Adipocyte (in vitro differentiated cells): ENCODE results near the gene RANBP17.

Experiments
- DNase-seq: peaks from one replicate; pipeline ENCODE4 v3.0.0-alpha.2; 2015; ENCODE audit warnings: low read depth
- H3K27me3 ChIP-seq: replicated peaks from 2 replicates; pipeline ENCODE4 v1.7.0; 2013; ENCODE audit warnings: mild to moderate bottlenecking, low read length, moderate library complexity; ENCODE audit not compliant: control insufficient read depth, insufficient read depth
- H3K36me3 ChIP-seq: 2 replicates; pipeline ENCODE4 v1.7.0; 2013; ENCODE audit warnings: low read length, mild to moderate bottlenecking, moderate library complexity; ENCODE audit not compliant: control insufficient read depth, insufficient read depth, severe bottlenecking
- H3K4me1 ChIP-seq: 2 replicates; pipeline ENCODE4 v1.7.0; 2013; ENCODE audit warnings: mild to moderate bottlenecking, low read length, moderate library complexity; ENCODE audit not compliant: control insufficient read depth, insufficient read depth
- H3K4me3 ChIP-seq: 2 replicates; pipeline ENCODE4 v1.7.0; 2013; ENCODE audit warnings: mild to moderate bottlenecking, low read length, moderate library complexity
- H3K9ac ChIP-seq: 2 replicates; pipeline ENCODE4 v1.7.0; 2013; ENCODE audit warnings: mild to moderate bottlenecking, low read length, moderate library complexity
- H3K9me3 ChIP-seq: 2 replicates; pipeline ENCODE4 v1.7.0; 2013; ENCODE audit warnings: mild to moderate bottlenecking, low read length, moderate library complexity; ENCODE audit not compliant: control insufficient read depth

Gene RANBP17

GRCh38 chr5:170844651-170845050 is 17.2 kb upstream of the RANBP17 start:
- Histone ChIP-seq H3K36me3 (no peaks in the 10 kb centered on the region), H3K27me3 (no peaks in the 10 kb centered on the region), H3K4me1 (no peaks in the 10 kb centered on the region), H3K4me3 (no peak overlapping the region), H3K9me3 (no peaks in the 10 kb centered on the region), H3K9ac (no peak overlapping the region)
- no peak for DNase-seq

DNA sequence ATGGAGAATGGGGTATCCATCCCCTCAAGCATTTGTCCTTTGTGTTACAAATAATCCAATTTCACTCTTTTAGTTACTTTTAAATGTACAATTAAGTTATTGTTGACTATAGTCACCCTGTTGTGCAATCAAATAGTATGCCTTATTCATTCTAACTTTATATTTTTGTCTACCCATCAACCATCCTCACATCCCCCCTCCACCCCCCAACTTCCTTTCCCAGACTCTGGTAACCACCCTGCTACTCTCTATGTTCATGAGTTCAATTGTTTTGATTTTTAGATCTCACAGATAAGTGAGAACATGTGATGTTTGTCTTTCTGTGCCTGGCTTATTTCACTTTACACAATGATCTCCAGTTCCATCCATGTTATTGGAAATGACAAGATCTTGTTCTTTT is 15.4 kb upstream of the RANBP17 start:
- Histone ChIP-seq H3K9ac (no peak overlapping the region), H3K36me3 (no peaks in the 10 kb centered on the region), H3K9me3 (no peaks in the 10 kb centered on the region), H3K4me3 (no peak overlapping the region), H3K27me3 (no peaks in the 10 kb centered on the region), H3K4me1 (no peaks in the 10 kb centered on the region)
- DNase-seq: peak; percentile 34

GRCh38 chr5:170846846-170847245 is 15.0 kb upstream of the RANBP17 start:
- no peaks in the 10 kb centered on the region for H3K27me3 ChIP-seq
- no peaks in the 10 kb centered on the region for H3K4me1 ChIP-seq
- no peaks in the 10 kb centered on the region for H3K36me3 ChIP-seq
- H3K4me3 ChIP-seq: no peak overlapping the region
- H3K9ac ChIP-seq: no peak overlapping the region
- H3K9me3 ChIP-seq: no peaks in the 10 kb centered on the region
- DNase-seq: no peak

GRCh38 chr5:170848033-170848432 is 13.8 kb upstream of the RANBP17 start:
- no peaks in the 10 kb centered on the region for H3K36me3 ChIP-seq
- H3K27me3 ChIP-seq: no peaks in the 10 kb centered on the region
- H3K9me3 ChIP-seq: no peaks in the 10 kb centered on the region
- no peak overlapping the region for H3K9ac ChIP-seq
- H3K4me3 ChIP-seq: no peak overlapping the region
- no peaks in the 10 kb centered on the region for H3K4me1 ChIP-seq
- peak; percentile 36 for DNase-seq

DNA sequence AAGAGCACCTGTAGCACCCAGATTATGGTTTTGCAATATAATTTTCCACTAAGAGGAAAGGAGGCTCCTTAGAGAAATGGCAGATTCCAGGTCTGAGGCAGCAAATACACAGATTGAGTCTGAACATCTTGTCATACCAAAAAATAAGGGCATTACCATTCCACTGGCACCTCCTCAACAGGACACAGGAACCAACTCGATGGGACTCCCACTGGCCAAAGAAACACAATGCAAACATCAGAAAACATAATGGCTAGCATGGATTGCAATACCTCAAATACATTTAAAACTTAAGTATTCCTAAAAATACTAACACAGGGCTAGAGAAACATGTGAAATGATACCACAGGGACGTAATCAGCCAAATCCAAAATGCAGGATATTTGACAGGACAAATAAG is 12.4 kb upstream of the RANBP17 start:
- Histone ChIP-seq H3K9ac (no peak overlapping the region), H3K4me3 (no peak overlapping the region), H3K27me3 (no peaks in the 10 kb centered on the region), H3K36me3 (no peaks in the 10 kb centered on the region), H3K9me3 (no peaks in the 10 kb centered on the region), H3K4me1 (no peaks in the 10 kb centered on the region)
- DNase-seq: no peak

GRCh38 chr5:170854566-170854965 is 7.3 kb upstream of the RANBP17 start:
- no peaks in the 10 kb centered on the region for H3K36me3 ChIP-seq
- no peak for DNase-seq
- no peak overlapping the region for H3K4me3 ChIP-seq
- H3K4me1 ChIP-seq: no peaks in the 10 kb centered on the region
- H3K9me3 ChIP-seq: peaks cover 6% of the 10 kb centered on the region
- H3K27me3 ChIP-seq: no peaks in the 10 kb centered on the region
- H3K9ac ChIP-seq: no peak overlapping the region

DNA sequence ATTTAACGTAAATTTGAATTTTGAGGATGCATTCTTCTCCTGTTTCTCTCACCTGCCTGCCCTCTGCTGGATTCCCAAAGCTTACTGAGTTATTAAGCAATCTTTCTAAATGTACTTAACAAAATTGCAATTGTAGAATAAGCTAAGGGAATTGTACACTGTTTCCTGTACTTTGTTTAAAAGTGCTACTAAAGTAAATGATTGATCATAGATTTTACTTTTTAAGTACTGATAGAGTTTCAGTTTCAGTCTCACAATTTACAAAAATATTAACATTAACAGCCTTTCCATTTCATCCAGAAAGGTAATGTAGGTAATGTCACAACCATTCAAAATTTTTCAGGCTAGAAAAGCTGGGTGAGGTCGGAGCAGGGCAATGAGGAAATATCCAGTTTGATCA is 4.8 kb upstream of the RANBP17 start:
- Histone ChIP-seq H3K27me3 (no peaks in the 10 kb centered on the region), H3K9me3 (peaks cover 25% of the 10 kb centered on the region), H3K9ac (no peak overlapping the region), H3K36me3 (no peaks in the 10 kb centered on the region), H3K4me3 (no peak overlapping the region), H3K4me1 (no peaks in the 10 kb centered on the region)
- DNase-seq: no peak

DNA sequence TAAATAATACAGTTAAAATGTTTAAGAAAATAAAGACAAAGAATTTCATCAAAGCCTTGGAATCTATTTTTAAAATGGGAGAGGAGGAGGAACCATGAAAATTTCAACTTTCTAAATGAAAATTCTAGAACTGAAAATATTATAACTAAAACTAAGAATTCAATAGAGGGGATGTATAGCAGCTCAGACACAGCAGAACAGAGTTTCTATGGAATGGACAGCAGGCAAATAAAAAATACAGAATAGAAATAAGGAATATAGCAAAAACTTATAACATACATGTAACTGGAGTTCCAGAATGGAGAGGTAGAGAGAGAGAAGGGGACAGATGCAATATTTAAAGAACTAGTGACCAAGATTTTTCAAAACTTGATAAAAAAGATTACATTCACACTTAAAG is 1.4 kb upstream of the RANBP17 start:
- Histone ChIP-seq H3K9ac (no peak overlapping the region), H3K9me3 (peaks cover 32% of the 10 kb centered on the region), H3K4me1 (no peaks in the 10 kb centered on the region), H3K4me3 (no peak overlapping the region), H3K36me3 (no peaks in the 10 kb centered on the region), H3K27me3 (peaks cover 5% of the 10 kb centered on the region)
- DNase-seq: no peak

DNA sequence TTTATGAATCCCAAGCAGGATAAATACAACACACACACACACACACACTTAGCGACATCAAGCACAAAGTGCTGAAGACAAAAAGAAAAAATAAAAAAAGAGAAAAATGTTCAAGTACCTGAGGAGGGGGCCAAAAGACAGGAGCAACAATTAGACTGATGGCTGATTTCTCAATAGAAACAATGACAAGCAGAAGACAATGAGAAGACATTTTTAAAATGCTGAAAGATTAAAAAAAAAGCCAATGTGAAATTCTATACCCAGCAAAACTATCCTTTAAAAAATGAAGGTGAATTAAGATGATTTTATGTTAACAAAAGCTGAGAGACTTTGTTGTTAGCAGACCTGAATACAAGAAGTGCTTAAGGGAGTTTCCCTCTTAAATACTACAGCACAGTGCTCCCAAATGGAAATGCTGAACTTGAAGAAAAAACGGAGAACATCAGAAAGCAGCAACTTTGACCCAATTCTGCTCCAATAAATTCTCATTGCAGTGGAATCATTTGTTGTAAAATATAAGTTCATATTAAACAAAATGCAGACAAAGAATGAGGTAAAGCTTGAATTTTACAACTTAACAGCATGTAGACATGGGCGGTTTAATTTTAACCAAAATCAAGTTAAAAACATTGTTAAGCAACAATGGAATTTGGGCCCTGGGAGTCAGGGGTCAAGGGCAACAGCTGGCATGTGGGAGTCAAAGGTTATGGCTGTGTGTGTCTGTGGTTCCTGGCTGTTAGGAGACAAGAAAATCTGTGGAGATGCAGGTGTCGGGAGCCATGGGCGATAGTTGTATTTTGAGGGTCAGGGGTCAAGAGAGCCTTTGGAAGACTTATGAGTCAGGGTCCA is 776 bp upstream of the RANBP17 start:
- Histone ChIP-seq H3K4me3 (peak overlapping the region; percentile 15), H3K9me3 (peaks cover 32% of the 10 kb centered on the region), H3K9ac (no peak overlapping the region), H3K36me3 (no peaks in the 10 kb centered on the region), H3K27me3 (peaks cover 5% of the 10 kb centered on the region), H3K4me1 (no peaks in the 10 kb centered on the region)
- DNase-seq: peak; percentile 15

DNA sequence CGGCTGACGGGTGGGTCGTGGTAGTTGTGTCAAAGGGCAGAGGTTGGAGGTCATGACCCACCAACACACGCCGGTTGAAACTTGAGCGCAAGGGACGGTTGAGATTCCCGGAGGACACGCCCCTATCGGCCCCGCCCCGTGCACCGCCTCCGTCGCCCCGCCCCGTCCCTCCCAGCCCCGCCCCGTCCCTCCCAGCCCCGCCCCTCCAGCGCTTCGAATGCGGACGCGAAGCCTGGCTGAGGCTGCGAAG is 226 bp upstream of the RANBP17 start:
- Histone ChIP-seq H3K9ac (no peak overlapping the region), H3K9me3 (peaks cover 32% of the 10 kb centered on the region), H3K36me3 (no peaks in the 10 kb centered on the region), H3K4me3 (peak overlapping the region; percentile 80), H3K27me3 (peaks cover 5% of the 10 kb centered on the region), H3K4me1 (no peaks in the 10 kb centered on the region)
- DNase-seq: peak; percentile 89

DNA sequence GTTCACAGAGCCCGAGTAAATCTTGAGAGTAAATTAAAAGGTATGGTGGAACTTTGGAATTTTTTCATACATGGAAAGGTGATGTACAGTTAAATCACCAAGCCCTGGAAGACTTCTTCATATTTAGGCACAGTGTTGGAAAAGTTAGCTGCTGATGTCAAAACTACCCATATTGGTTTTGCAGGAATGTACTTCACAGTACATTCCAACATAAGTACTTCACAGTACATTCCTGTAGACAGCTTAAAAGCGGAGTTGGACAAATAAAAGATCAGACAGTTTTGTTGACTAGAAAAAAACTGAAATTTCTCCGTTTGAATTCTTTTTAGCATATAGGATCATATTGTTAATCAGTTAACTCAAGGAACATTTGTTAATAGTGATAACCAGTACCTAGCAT is 1.8 kb downstream of the RANBP17 start:
- peaks cover 30% of the 10 kb centered on the region for H3K9me3 ChIP-seq
- H3K4me3 ChIP-seq: no peak overlapping the region
- H3K9ac ChIP-seq: no peak overlapping the region
- no peaks in the 10 kb centered on the region for H3K4me1 ChIP-seq
- H3K36me3 ChIP-seq: no peaks in the 10 kb centered on the region
- peaks cover 5% of the 10 kb centered on the region for H3K27me3 ChIP-seq
- peak; percentile 70 for DNase-seq

DNA sequence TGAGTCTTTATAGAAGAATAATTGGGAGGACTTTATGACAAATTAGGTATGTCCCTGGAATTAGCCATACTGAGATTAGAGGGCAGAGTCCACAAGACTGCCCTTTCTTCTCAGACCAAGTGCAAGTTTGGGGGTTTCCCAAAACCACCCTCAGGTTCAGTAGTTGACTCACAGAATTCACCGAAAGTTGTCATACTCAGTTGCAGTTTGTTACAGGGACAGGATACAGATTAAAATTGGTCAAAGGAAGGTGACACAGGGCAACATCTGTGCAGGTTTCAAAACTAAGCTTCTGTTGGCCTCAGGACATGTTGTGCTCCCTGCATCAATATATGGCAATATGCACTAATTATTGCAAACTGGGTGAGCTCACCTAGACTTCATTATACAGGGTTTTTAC is 3.8 kb downstream of the RANBP17 start:
- Histone ChIP-seq H3K9ac (no peak overlapping the region), H3K36me3 (no peaks in the 10 kb centered on the region), H3K9me3 (peaks cover 15% of the 10 kb centered on the region), H3K27me3 (peaks cover 5% of the 10 kb centered on the region), H3K4me1 (no peaks in the 10 kb centered on the region), H3K4me3 (no peak overlapping the region)
- no peak for DNase-seq
